Choroid plexus epithelial cell (primary cell): ENCODE data around the gene ITPR2.
"Not testable (repeated sequence)": the region's sequence is repeated elsewhere in the genome, so short reads cannot be mapped to it uniquely, and the experiment has no call there.

Source experiments
- DNase-seq: peaks from one replicate; pipeline ENCODE4 v3.0.0-alpha.2; 2010; ENCODE audit warnings: low read depth
- H3K4me3 ChIP-seq: 2 replicates; pipeline ENCODE4 v1.5.1; 2011; ENCODE audit warnings: low read depth, mild to moderate bottlenecking, control low read depth, low read length, moderate library complexity
- CTCF ChIP-seq: conservative IDR thresholded peaks from 2 replicates; pipeline ENCODE4 v1.5.1; 2011; ENCODE audit warnings: low read depth, mild to moderate bottlenecking, control low read depth, inconsistent platforms, low read length, moderate library complexity

The ITPR2 gene

DNA sequence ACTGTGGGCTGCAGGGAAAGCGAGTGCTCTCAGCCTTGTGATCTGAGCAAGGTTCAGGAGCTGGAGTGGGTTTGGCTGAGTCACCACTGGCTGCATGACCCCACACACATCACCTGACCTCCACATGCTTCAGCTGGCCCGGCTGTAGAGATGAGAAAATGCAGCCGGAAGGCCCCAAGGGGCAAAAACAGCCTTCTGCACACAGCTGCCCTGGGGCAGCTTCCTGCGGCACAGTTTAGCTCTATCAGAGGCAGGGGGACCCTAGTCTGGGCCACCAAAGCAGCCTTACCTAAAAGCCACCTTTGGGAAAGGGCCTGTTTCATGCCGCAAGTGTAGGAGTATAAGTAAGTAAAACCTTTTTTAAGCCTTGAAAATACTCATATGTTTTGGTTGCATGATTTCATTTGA is 514.3 kb downstream of the ITPR2 start:
- H3K4me3 ChIP-seq = no peak overlapping the region
- no peak for TF ChIP-seq CTCF
- DNase-seq = peak; percentile 96

GRCh38 chr12:26317942-26318575 is 514.9 kb downstream of the ITPR2 start:
- TF ChIP-seq CTCF = no peak
- H3K4me3 ChIP-seq = no peak overlapping the region
- DNase-seq = peak; percentile 86

DNA sequence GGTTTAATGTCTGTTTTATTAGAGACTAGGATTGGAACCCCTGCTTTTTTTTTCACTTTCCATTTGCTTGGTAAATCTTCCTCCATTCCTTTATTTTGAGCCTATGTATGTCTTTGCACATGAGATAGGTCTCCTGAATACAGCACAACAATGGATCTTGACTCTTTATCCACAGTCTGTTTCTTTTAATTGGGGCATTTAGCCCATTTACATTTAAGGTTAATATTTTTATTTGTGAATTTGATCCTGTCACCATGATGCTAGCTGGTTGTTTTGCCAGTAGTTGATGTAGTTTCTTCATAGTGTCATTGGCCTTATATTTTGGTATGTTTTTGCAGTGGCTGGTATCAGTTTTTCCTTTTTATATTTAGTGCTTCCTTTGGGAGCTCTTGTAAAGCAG is 518.9 kb downstream of the ITPR2 start:
- not testable (repeated sequence) for H3K4me3 ChIP-seq, DNase-seq

DNA sequence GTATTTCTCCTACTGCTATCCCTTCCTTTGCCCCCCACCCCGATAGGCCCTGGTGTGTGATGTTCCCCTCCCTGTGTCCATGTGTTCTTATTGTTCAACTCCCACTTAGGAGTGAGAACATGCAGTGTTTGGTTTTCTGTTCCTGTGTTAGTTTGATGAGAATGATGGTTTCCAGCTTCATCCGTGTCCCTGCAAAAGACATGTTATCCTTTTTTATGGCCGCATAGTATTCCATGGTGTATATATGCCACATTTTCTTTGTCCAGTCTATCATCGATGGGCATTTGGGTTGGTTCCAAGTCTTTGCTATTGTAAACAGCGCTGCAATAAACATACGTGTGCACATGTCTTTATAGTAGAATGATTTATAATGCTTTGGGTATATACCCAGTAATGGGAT is 522.5 kb downstream of the ITPR2 start:
- not testable (repeated sequence) for DNase-seq, H3K4me3 ChIP-seq

GRCh38 chr12:26309634-26310033 is 523.4 kb downstream of the ITPR2 start:
- DNase-seq = no peak
- no peak overlapping the region for H3K4me3 ChIP-seq

GRCh38 chr12:26304273-26304672 is 528.7 kb downstream of the ITPR2 start:
- H3K4me3 ChIP-seq = no peak overlapping the region
- no peak for DNase-seq
- TF ChIP-seq CTCF = no peak

More at GRCh38 chr12:26309634-26310033, 523.4 kb downstream of the ITPR2 start:
- TF ChIP-seq CTCF = no peak

- no peak for TF ChIP-seq CTCF
- no peak for DNase-seq
- H3K4me3 ChIP-seq = no peak overlapping the region
These were observed 529.6 kb downstream of the ITPR2 start for GRCh38 chr12:26303418-26303817.

- DNase-seq = no peak
- TF ChIP-seq CTCF = no peak
- no peak overlapping the region for H3K4me3 ChIP-seq
These were observed 530.2 kb downstream of the ITPR2 start for GRCh38 chr12:26302776-26303175.
